Vagina (tissue), 2 donors: ENCODE results near the gene UBD. TPM values are rescaled to one million over a fixed set of nuclear protein-coding genes. Genes with fewer than 3 reads are reported as not detected.
A peak's percentile ranks its signal among the peaks of the same experiment; 100 is the strongest.

Experiments
- DNase-seq, 2 donors: peaks; one replicate each; pipeline ENCODE4 v3.0.0-alpha.2; 2017; ENCODE audit errors: extremely low spot score in 2 of 2
- H3K27ac ChIP-seq: fragments of 200-600 bp; sonication (generic); one replicate; pipeline ENCODE4 v1.5.1; 2019
- H3K27me3 ChIP-seq: fragments of 200-600 bp; sonication (generic); one replicate; pipeline ENCODE4 v1.5.1; 2019
- H3K36me3 ChIP-seq, 2 donors: fragments of 200-600 bp; sonication (generic); one replicate each; pipeline ENCODE4 v1.5.1; 2017 to 2019
- H3K4me1 ChIP-seq: fragments of 200-600 bp; sonication (generic); one replicate; pipeline ENCODE4 v1.5.1; 2019
- H3K4me3 ChIP-seq, 2 donors: fragments of 200-600 bp; sonication (generic); 1 replicate in 1 of 2; 2 replicates in 1 of 2; pipeline ENCODE4 v1.5.1; 2016 to 2019
- H3K9me3 ChIP-seq: fragments of 200-600 bp; sonication (generic); one replicate; pipeline ENCODE4 v1.5.1; 2019
- POLR2A ChIP-seq, 2 donors: fragments of 450-650 bp; IDR thresholded peaks; one replicate each; pipeline ENCODE4 v1.6.1; 2017; ENCODE audit warnings: antibody characterized with exemption in 2 of 2, mild to moderate bottlenecking in 2 of 2, moderate library complexity in 2 of 2
- POLR2AphosphoS5 ChIP-seq, 2 donors: sonication (generic); formaldehyde crosslinking; IDR thresholded peaks; one replicate each; pipeline ENCODE4 v1.9.0; 2017; ENCODE audit warnings: antibody characterized with exemption in 2 of 2, mild to moderate bottlenecking in 2 of 2, low read depth in 1 of 2; ENCODE audit not compliant: insufficient read depth in 1 of 2
- intact Hi-C: fragments of 100-400 bp; cut with DNase I; formaldehyde crosslinking; loops from one replicate; pipeline ENCODE4 v1.15.1; 2023
- small RNA-seq: library from RNA; depleted of rRNA; stranded (forward); fragments of <200 nt; gene quantifications from one replicate; pipeline ENCODE3, GENCODE V24; 2016
- total RNA-seq: library from RNA; depleted of rRNA; stranded (reverse); fragments of >200 nt; gene quantifications from one replicate; pipeline ENCODE4 v1.2.3, GENCODE V29; 2016
- TF ChIP-seq, protein P1 (sequence below), 3 experiments: fragments of 450-650 bp in 2 of 3; fragments of 200-600 bp in 1 of 3; sonication (generic) in 1 of 3; IDR thresholded peaks; one replicate each; pipeline ENCODE4 v1.5.1; 2017 to 2019; ENCODE audit warnings: antibody characterized with exemption in 3 of 3, mild to moderate bottlenecking in 2 of 3, moderate library complexity in 2 of 3

Gene UBD
- total RNA-seq, 1 donor from 2014 or later = not detected

- no peak for TF ChIP-seq POLR2AphosphoS5 (IDR thresholded peaks at IDR 0.05; ENCODE audit: insufficient read depth in 1 of 2, low read depth in 1 of 2)
- TF ChIP-seq, protein P1, sequence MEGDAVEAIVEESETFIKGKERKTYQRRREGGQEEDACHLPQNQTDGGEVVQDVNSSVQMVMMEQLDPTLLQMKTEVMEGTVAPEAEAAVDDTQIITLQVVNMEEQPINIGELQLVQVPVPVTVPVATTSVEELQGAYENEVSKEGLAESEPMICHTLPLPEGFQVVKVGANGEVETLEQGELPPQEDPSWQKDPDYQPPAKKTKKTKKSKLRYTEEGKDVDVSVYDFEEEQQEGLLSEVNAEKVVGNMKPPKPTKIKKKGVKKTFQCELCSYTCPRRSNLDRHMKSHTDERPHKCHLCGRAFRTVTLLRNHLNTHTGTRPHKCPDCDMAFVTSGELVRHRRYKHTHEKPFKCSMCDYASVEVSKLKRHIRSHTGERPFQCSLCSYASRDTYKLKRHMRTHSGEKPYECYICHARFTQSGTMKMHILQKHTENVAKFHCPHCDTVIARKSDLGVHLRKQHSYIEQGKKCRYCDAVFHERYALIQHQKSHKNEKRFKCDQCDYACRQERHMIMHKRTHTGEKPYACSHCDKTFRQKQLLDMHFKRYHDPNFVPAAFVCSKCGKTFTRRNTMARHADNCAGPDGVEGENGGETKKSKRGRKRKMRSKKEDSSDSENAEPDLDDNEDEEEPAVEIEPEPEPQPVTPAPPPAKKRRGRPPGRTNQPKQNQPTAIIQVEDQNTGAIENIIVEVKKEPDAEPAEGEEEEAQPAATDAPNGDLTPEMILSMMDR (IDR thresholded peaks at IDR 0.05) = no peak
- no peak for TF ChIP-seq POLR2A (IDR thresholded peaks at IDR 0.05)
- intact Hi-C loops = no loop called here
- H3K4me1 ChIP-seq = no peaks in the 10 kb centered on the region
- H3K36me3 ChIP-seq = no peaks in the 10 kb centered on the region
- no peak overlapping the region for H3K27ac ChIP-seq
- no peaks in the 10 kb centered on the region for H3K9me3 ChIP-seq
- peak in 1 of 2 donors; percentile 84 for DNase-seq
- H3K27me3 ChIP-seq = no peaks in the 10 kb centered on the region
- no peak overlapping the region for H3K4me3 ChIP-seq
Observed at GRCh38 chr6:29506446-29507067, 53.0 kb downstream of the UBD start.

- DNase-seq = peak in 1 of 2 donors; percentile 62
- H3K9me3 ChIP-seq = no peaks in the 10 kb centered on the region
- H3K4me3 ChIP-seq = no peak overlapping the region
- H3K4me1 ChIP-seq = no peaks in the 10 kb centered on the region
- no peak for TF ChIP-seq POLR2A (IDR thresholded peaks at IDR 0.05)
- TF ChIP-seq POLR2AphosphoS5 (IDR thresholded peaks at IDR 0.05; ENCODE audit: insufficient read depth in 1 of 2, low read depth in 1 of 2) = no peak
- TF ChIP-seq, protein P1 (IDR thresholded peaks at IDR 0.05) = no peak
- intact Hi-C loops = no loop called here
- no peak overlapping the region for H3K27ac ChIP-seq
- H3K36me3 ChIP-seq = no peaks in the 10 kb centered on the region
- H3K27me3 ChIP-seq = no peaks in the 10 kb centered on the region
Observed at GRCh38 chr6:29505808-29506207, 53.7 kb downstream of the UBD start.

Small RNA genes within 50 kb of the gene (small RNA-seq; reads per million reads assigned to genes)
- gene SNORD32B (0.26 reads per million), gene TMEM183AP1 (not detected)

Other genes with a start within 250 kb of the UBD start
- not detected for gene OR5V1, start 190.9 kb downstream of the UBD start, total RNA-seq
- gene OR12D3, start 184.4 kb downstream of the UBD start, total RNA-seq = not detected
- not detected for gene OR12D2, start 164.1 kb downstream of the UBD start, total RNA-seq
- not detected for gene OR12D1, start 144.8 kb downstream of the UBD start, total RNA-seq
- gene OR10C1, start 120.4 kb downstream of the UBD start, total RNA-seq = not detected
- gene OR11A1, start 102.7 kb downstream of the UBD start, total RNA-seq = not detected
- gene OR2H1, start 102.6 kb downstream of the UBD start, total RNA-seq = not detected
- not detected for gene MAS1L, start 71.8 kb downstream of the UBD start, total RNA-seq
- gene OR2H2, start 25.4 kb upstream of the UBD start, total RNA-seq = not detected
- 58.4 TPM for gene GABBR1, start 73.5 kb upstream of the UBD start, total RNA-seq
- gene MOG, start 97.4 kb upstream of the UBD start, total RNA-seq = not detected
- 3.7 TPM for gene ZFP57, start 121.4 kb upstream of the UBD start, total RNA-seq
- gene HLA-F, start 163.7 kb upstream of the UBD start, total RNA-seq = 133 TPM